Islet of Langerhans (tissue), 1 donor: Measurements from ENCODE around the gene ATRNL1.

ENCODE experiments used
- FAIRE-seq: peaks from one replicate; lab custom pipeline; 2011; peaks lifted over from hg19 to GRCh38; lab: Jason Lieb, UNC

ATRNL1 gene

DNA sequence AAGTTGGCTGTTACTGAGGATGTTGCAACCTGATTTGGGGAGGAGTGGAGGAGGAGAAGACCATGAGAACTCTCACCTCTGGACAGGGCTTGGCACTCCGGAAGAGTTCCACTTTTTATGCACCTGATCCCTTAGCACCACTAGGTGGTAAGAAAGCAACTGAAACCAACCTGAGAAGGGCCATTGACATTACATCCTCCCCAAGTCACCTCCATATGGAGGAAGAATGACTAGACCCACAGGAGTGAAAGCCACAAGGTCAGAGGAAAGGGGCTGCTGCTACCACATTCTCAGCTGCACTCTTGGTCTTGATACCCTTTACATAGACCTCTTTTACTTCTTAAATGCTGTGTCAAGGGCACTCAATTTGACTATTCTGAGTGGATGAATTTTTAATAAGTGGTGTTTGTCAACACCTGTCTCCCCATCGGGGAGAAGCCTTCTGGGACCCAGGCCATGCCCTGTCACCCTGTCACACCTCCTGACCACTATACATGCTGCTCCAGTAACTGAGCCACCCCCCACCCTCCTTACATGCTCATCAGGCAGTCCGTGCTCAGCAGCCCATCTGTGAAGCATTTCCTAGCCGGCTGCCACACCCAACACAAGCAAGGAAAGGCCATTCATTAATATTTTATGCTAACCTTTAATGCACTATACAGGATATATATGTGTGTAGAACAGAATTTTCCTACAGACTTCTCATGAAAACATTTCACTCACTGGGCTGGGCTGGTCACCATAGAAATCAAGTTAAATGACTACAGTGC, 817.0 kb downstream of the ATRNL1 start:
- no peak for FAIRE-seq

DNA sequence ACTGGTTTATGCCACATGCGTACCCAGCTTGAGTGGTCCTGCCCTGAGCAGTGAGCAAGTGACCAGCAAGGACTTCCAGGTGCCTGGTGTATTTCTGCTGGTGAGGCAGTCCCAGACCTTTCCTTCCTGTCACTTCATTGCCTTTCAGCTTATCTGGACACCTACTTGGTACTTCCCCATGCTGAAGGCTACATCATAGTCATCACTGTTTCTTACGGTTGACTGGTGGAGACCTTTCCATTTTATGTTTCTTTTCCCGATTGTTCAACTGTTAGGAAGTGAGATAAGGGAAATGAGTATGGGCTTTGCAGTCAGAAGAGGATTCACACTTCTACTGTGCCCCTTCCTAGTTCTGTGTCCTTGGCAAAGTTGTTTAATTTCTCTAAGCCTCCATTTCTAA, 821.3 kb downstream of the ATRNL1 start:
- no peak for FAIRE-seq

DNA sequence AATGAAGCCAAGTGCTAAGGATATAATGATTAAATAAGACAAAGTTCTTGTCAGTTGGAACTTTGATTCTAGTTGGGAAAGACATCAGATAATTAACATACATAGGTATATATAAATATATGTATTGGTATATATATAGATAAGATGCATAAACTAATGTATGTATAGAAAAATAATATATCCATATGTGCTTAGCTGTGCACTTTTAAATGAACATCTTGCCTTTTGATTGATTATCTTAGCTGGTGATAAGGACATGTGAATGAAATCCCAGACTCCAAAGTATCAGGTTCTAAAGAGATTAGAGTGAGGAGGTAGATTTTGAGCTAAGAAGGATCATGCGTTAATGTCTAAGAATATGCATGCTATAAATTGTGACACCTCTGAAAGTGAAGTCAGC, 822.3 kb downstream of the ATRNL1 start:
- FAIRE-seq = no peak

DNA sequence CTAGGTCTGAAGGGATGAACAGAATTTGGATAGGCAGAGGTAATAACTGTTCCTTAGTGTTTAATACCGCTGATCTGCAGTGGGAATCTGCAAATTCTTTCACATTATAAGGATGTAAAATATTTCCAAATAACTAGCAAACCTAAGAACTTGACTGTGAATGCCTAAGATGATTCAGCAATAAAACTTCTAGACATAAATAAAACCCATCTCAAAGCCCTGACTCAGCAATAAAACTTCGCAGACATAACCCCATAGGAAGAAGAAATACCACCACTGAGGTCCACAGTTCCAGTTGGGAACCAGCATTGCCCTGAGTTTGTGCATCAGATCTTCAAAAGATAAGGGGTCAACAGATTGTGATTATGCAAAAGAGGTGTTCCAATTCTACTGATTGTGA, 825.6 kb downstream of the ATRNL1 start:
- FAIRE-seq = no peak

DNA sequence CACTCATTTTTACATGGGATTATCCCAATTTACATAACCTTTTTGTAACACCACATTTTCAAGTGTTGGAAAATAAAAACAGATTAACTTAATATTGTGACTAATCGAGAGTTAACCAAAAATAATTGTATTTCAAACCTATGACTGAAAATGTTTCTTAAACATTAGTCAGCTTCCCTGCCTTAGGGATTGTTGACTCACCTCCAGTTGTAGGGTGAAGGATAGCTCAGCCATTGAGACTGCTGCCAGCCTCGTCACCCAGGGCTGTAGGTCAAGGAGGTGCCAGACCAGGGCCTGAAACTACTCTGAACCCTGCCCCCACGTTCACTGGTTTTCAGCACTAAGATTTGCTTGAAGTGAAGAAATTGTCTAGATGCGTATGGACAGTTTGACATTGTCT, 828.6 kb downstream of the ATRNL1 start:
- no peak for FAIRE-seq

DNA sequence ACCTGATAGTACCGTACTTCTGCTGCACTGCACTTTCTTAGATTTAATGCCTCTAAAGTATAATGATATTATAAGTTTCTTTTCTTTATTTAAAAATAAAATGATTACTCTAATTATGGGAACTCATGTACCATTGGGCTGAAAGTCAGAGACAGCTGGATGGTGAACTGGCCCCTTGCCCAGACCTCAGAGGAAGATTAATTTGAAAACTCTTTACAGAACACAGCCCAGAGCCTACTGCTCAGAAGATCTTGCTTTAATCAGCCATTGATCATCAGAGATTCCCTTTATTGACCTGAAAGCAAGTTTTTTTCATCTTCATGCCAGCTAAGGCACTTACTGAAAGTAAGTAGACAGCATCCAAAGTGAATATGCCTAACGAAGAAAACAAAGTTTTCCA, 838.1 kb downstream of the ATRNL1 start:
- no peak for FAIRE-seq

DNA sequence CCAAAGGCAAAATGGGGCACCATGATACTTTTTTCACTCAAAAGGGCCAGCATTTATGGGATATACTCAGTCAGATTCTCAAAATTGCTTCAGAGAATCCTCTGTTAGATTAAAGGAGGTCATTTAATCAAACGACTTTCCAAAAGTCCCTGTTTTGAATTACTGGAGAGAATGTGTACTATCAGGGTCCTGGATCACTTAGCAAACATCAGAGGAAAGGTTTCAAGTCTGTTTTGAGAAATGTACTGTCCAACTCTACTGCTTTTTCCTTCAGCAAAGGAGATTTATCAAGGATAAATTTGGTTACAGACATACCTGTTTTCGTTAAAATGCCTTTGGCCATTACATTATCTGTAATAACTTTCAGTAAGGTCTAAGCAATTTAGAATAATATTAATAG, 838.9 kb downstream of the ATRNL1 start:
- no peak for FAIRE-seq

DNA sequence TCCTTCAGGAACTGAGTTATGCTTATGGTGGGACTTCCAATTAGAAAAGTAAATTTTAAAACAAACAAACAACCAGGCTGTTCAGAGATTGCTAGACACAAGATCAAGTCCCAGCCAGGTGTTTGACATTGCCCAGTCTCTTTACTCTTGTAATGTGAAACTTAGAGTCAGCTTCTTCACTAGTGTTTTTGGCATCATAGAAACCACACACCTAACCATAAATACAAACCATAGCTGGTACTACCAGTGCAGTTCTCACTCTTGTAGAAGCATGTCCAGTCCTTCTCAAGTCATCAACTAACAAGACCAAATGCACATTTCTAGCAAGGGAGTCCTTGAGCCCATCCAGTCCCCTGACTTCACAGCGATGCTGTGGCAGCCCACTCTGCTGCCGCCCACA, 839.9 kb downstream of the ATRNL1 start:
- FAIRE-seq = no peak

DNA sequence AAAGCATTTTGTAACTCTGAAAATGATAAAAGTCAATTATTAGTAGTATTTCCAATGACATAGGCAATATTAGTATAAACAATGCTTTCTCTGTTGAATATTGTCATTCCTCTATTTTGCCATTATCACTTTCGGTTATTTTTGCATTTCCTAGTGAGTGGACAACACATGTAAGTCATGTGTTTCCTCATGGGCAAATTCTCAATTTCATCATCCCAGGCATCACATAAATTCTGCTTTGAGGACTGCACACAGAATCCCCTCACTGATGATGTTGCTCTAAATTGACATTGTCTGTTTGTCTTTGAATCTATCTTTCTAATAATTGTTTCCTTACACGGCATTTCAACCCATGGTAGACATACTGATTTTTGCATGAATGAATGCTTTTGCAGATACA, 842.6 kb downstream of the ATRNL1 start:
- no peak for FAIRE-seq

DNA sequence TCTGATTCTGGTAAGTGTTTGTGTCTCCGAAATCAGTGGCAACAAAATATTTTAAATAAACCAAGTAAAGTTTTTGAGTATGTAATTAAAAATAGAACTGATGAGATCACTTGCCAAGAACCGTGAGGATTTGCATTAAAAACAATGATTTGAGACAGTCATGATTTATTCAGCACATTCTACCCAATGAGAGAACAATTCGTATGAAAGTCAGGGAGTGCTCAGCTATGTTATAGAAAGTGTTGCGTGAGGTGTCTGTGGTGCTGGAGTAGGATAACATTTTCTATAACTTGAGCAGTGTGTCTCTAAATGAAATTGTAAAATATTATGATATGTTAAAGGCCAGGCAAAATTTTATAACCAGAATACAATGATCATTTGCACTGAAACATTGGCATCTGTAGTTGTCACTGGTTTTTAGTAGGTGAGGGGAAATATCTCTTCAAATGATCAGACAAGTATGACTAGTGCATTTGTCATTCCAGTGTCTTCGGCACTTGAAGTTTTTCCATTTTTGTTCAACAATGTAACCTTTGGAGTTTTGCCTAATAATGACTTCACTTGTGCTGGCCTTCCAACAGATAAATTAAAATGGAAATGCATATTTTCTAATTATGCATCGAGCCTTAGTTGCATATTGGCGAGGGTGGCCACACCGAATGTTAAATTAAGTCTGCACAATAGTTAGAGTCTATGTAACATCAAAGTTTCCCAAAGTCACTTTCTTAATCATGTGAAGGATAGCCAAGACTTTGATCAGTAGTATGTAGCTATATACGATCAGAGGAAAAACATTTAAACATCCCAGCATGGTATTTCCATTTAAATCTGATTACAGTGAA, 844.0 kb downstream of the ATRNL1 start:
- no peak for FAIRE-seq

DNA sequence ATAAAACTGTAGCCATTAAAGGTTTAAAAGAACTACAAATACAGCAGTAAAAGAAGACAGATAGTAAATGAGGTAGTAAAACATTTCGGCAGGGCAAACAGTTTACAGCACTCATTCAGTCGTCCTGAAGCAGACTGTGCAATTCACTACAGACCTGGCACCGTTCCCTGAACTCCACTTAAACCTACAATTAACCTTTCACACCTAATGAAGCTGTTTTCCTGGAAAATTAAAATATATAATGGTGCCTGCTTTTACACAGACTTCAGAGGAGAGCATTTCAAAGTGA, 844.5 kb downstream of the ATRNL1 start:
- no peak for FAIRE-seq

DNA sequence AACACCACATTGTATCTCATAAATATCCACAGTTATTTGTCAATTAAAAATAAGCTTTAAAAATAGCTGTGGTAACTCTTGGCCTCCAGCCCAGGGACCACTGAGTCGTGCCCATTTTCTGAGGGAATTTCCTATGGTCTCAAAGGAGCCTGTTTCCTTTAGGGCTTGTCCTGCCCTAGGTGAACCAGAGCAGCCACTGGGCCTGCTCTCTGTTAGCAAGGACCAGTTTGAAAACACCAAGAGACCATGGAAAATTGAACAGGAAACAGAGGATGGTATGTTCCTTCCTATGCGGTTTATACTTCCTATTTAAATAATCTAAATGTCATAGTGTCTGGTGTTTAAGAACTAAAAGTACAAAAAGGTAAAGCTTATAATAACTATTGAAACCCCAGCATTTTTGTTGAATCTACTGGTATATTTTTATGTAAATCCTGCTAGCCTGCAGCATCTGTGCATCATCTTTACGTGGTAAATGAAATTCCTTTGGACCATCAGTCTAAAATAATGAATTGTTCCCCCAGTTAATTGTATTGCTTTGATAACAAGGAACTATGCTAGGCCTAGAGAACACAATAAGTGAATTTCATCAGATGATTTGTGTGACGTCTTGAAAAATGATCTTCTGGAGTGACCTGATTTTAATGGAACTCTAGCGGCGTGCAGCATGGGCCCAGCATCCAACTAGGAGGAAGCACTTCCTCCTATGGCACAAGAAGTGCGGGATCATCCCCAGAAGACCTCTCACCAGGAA, 846.1 kb downstream of the ATRNL1 start:
- FAIRE-seq = no peak

DNA sequence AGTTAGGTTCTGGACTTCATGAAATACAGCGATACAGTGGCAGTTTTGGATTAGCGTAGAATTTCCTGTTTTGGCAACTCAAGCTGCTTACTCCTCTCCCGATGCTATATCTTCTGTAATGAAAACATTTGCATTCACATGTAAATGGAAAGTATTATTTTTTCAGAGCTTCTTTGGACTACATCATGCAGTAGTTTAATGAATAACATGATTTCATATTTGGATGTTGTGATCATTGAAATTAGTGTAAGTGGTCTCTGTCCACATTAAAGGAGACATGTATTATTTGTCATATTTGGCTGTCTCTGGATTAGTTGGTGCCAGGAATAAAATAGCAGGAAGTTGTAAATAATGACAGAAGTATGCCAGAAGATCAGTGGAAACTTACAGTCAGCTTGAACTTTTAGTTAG, 848.2 kb downstream of the ATRNL1 start:
- FAIRE-seq = no peak

DNA sequence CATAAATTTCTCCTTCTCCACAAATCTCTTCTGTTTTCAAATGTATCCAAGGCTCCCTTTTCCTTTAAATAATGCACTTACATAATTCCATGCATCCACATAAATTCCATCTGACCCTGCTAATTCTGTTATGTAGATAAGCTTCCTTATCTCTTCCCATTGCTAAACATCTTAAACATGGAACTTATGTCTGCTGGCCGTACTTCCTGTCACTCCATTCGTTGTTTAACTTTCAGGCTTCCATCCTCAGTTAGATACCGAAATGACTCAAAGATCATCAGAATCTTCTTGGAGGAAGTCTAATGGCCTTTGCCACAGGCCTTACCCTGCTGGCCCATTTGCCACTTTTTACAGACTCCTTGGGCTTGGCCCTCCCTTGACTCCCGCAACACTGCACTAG, 848.9 kb downstream of the ATRNL1 start:
- FAIRE-seq = no peak

DNA sequence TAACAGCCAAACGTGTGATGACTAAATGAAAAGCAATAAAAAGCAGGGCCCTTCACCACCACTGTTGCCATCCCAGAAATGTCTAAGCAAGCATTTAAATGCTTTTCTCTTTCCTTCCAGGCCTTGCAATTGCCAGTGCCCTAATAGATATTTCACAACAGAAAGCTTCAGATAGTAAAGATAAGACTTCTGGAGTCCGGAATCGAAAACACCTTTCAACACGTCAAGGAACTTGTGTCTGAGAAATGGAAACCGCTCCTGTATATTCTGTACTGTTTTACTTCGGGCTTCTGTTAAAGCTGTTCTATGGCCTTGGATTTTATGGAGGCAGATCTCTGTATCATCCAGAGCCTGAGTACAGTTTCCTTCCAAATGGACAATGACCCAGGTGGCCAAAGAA, 851.4 kb downstream of the ATRNL1 start:
- no peak for FAIRE-seq

DNA sequence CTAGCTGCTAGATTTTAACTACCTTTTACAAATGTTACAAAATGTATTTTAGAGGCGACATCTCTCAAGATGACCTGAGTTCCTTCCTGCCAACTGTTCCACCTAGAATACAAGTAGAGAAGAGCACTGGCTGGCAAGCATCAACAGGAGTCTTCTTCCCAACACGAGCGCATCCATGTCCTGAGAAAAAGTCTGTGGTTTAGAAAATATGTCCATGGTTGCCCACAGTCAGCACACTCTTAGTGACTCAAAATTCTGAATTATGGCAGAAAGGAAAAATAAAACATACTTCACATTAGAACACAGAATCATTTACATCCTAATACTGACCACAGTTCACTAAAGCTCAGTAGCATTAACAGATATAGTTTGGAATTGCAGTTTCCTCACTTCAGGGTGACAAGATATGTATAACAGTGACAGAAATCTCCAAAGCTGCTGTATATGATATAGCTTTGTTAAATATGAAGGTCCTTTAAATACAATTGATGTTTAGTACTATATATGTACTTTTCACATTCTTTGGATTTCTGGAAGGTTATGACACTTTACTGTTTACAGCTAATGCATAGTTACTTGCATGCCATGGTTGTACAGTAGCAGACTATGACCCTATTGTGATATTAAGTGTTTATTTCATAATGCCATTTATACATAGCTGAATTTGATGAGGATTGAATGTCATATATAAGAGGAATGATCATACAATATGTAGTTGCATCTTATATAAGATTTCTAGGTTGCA, 852.7 kb downstream of the ATRNL1 start:
- no peak for FAIRE-seq

DNA sequence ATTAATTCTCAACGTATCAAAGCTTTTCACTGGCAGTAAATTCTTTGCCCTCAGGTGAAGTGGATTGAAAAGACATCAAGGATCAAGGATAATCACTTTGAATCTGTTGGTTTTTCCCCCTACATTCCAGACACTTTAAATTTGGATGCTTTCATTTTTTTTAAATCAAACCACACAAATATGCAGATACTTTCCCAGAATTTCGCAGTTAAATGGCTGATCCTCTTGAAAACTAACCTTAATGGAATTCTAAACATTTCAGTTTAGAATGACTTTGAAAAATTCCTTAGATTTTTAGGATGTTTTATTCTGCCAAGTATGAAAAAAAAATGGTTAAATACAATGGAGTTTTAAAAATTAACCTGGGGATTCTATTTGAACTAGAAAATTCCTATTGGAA, 853.9 kb downstream of the ATRNL1 start:
- no peak for FAIRE-seq

DNA sequence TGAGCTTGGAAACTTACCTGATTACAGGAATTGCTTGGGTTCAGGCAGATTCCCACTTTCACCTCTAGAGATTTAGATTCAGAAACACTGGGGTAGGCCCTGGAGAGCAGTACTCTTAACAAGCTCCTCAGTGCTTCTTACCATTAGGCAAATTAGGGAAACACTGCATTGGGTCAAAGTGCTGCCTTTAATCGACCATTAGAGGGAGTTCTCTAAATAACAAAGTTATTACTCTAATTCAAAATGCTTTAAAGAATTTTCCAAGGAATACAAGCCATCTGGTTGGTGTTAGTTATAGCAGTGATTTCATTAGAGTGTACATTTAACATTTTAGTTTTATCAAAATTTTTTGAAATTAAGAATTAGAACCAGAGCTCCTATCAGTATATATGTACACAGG, 855.3 kb downstream of the ATRNL1 start:
- FAIRE-seq = no peak

DNA sequence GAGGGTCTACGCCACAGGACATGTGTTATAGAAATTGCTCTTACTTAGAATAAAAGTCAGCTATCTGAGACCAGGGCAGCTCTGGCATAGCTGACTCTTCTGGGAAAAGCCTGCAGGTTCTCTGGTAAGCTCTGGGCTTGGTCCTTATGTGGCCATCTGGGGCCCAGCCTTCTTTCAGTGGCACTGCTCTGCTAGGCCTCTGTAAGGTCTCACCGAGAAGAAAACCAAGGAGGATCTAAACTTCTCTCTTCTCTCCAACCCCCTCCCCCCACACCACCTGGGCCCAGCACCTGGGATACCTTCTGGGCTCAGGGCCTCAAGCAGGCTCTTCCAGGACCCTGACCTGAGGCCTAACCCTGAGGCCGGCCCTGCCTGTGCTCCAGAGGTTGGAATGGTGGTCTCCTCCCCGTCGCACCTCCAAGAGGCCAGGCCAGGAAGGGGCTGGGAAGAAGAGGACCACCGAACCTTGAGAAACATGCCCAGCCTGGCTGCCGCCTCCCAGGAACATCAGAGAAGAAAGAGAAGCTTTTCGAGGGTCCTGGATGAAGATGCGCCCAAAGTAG, 856.2 kb downstream of the ATRNL1 start:
- no peak for FAIRE-seq

DNA sequence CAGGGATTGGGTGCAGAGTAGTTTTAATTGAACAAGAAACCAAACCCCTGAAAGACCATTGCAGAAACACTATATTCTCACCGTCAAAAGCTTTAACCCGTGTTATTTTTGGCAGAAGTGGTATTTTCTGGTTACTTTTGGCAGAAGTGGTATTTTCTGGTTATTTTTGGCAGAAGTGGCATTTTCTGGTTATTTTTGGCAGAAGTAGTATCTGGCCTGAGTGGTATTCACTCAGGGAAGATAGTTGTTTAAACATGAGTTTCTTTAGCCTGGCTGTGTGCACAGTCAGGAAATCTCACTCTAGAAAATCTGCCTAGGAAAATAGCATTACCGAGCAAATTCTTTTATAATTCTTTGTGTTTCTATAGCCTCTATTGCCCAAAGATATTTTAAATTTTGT, 857.2 kb downstream of the ATRNL1 start:
- FAIRE-seq = no peak

DNA sequence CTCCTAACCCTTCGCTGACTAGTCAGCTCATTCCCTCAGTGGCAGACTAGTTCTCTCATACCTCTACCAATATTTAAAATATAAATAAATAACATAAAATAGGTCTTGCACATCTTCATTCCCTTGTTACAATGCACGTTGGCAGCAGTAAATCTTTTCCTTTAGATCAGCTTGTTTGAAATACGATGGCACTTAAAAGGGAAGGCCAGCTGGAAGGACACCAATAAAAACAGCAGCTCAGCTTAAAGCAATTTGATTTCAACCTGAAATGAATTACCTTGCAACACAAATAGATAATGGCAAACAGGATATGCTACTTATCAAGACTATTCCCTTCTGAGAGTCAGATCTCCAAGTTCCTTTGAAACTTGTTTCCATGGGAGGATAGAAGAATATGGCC, 858.1 kb downstream of the ATRNL1 start:
- no peak for FAIRE-seq

DNA sequence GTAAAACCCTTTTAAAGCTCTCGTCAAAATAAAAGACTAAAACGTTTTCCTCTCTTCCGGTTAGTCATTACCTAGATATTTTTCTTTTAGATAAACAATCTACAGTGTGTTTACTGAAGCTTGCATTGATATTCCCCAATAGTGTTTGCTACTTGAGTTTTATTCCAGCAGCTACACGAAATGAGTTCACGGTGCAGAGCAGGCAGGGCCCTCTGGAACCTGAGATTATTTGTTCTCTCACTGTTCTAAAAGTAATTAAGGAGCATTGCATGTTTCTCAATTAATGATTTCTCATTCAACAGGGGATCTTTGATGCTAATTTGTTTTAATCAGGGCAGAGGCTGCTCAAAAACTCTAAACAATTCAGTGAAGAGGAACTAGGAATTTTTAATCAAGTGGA, 860.1 kb downstream of the ATRNL1 start:
- no peak for FAIRE-seq
